HPDE6-E6E7 (cell line): ENCODE results near the gene SALL4.
"Not testable (repeated sequence)": the region's sequence is repeated elsewhere in the genome, so short reads cannot be mapped to it uniquely, and the experiment has no call there.

Source experiments
- DNase-seq: peaks from one replicate; pipeline ENCODE4 v3.0.0; 2011; ENCODE audit warnings: missing footprints; ENCODE audit errors: extremely low spot score

Gene SALL4

DNA sequence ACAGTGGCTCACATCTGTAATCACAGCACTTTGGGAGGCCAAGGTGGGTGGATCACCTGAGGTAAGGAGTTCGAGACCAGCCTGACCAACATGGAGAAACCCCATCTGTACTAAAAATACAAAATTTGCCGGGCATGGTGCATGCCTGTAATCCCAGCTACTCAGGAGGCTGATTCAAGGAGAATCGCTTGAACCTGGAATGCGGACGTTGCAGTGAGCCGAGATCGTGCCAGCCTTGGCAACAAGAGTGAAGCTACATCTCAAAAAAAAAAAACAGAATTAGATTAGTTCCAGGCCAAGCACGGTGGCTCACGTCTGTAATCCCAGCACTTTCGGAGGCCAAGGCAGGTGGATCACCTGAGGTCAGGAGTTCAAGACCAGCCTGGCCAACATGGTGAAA lies 36.9 kb downstream of the SALL4 start:
- DNase-seq, result not testable (repeated sequence)

DNA sequence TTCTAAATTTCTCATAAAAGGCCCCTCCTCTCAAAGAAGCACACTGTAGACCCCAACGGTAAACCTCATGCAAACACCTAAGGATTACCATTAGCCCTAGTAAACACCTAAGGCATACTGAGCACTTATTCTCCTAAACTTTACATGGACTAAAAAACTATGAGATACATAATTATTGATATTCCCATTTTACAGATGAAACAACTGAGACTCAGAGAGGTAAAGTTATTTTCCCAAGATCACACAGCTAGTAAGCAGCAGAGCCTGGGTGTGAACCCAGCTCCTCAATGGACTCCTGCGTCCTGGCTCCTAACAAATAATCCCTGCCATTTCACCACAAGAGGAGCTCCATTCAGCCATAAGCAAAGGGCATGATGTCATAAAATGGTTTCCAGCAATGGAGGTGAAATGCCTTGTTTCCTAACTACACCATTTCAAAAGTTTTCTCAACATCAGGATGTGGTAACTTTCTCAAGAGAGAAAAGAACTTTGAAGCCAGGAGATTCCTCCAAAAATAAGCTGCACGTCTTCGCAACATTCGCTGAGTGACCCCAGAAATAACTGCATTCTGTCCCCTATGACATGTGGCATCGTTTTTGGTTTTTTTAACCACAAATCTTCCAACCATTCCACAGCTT lies 38.2 kb downstream of the SALL4 start:
- DNase-seq, result no peak

DNA sequence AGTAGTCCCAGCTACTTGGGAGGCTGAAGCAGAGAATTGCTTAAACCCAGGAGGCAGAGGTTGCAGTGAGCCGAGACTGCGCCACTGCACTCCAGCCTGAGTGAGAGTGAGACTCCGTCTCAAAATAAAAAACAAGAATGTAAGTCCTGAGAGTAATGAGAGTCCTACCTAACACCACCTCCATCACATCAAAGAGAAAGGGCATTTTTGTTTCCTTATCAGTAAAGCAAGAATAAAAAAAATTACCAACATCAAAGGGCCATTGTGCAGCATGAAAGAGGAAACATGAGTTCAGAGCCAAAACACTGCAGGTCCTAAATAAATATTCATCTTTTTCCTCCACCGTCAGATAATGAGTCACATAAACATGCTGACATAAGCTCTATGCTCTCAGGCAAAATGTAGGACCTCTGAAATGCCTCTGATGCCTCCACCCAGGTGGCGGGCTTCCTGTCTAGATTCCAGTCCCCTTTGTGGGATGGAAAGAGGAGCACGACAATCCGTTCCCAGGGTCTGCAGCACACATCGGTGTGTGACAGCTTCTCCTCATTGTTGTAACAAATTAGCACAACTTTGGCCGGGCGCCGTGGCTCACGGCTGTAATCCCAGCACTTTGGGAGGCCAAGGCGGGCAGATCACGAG lies 41.3 kb downstream of the SALL4 start:
- DNase-seq, result no peak

DNA sequence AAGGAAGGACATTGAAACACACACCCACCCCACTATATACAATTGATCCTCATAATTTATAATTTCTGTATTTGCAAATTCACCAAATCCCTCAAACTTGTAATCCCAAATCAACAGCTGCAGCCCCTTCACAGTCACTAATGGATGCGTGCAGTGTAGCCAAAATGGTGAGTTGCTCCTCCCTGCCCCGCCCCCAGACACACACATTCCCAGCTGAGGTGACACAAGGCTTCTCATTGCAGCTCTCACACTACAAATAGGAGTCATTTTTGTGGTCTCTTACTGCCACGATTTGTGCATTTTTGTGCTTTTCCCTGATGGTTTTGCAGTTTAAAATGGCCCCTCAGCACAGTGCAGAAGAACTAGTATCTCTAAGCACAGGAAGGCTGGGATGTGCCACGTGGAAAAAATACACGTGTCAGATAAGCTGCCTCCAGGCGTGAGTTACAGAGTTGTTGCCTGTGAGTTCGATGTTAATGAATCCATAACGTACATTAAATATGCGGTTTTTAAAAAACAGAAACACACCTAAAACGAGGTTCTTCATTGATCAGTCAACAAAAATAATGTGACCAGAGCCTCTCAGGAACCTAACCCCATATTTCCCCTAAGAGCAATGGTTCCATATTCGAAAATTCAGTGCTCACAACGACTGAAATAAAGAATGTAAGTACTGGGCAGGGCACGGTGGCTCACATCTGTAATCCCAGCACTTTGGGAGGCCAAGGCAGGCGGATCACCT lies 42.4 kb downstream of the SALL4 start:
- no peak for DNase-seq

DNA sequence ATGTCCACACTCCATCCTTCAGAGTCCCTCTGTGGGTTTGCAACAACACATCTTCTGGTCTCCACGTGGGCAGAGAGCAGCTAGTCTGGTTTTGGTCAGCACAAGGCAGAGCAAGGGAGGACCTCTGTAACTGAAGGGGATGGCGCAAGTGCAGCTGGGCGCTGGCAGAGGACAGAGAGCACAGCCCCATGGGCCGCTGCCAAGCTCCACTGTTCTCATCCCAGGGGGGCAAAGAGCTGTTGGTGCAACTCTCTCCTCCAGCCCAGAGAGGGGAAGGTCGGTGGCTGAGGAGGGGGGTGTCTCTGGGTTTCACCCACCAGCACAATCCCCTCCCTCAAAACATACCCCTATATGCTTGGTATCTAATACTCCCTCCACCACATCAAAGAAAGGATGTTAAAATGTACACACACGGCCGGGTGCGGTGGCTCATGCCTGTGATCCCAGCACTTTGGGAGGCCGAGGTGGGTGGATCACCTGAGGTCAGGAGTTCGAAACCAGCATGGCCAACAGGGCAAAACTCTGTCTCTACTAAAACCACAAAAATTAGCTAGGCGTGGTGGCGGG lies 43.3 kb downstream of the SALL4 start:
- DNase-seq, result no peak

DNA sequence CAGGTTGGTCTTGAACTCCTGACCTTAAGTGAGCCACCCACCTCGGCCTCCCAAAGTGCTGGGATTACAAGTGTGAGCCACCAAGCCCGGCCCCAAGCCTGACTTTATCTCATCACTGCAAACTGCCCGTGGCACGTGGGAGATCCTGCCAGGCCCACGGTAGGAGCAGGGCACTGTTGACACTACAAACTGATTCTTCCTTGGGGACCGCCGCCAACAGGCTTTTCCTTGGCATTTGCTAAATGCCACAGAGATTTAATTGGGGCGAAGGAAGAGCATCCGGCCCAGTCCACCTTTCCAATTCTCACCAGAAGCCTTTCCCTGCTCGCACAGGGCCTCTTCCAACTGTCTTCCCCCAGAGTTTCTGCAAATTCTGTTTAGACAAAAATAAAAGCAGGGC lies 45.1 kb downstream of the SALL4 start:
- DNase-seq, result no peak

DNA sequence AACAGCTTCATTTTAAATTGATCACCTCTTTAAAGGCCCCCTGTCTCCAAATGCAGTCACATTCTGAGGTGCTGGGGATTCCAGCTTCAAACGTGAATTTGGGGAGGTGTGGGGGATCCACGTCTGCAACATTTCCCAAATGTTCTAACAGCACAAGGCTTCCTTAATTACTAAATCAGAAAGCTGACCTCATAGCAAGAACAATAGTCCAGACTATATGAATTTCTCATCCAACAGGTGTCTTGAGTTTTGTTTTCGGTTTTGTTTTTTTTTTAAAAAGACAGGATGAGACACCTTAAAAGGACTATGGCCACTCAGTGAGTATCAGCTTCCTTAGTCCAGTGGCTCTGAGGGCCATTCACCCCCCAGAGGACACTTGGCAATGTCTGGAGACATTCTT lies 45.7 kb downstream of the SALL4 start:
- DNase-seq, result no peak

DNA sequence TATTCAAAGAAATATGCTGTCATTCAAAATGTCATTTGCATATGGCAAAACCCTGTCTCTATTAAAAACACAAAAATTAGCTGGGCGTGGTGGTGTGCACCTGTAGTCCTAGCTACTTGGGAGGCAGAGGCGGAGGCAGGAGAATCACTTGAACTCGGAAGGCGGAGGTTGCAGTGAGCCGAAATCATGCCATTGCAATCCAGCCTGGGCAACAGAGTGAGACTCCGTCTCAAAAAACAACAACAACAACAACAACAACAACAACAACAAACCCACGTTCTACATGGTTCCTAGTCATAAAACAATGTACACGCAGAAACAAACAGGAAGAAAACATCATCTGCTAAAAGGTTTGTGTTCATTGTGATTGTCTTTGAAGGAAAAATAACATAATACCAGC lies 49.1 kb downstream of the SALL4 start:
- not testable (repeated sequence) for DNase-seq

DNA sequence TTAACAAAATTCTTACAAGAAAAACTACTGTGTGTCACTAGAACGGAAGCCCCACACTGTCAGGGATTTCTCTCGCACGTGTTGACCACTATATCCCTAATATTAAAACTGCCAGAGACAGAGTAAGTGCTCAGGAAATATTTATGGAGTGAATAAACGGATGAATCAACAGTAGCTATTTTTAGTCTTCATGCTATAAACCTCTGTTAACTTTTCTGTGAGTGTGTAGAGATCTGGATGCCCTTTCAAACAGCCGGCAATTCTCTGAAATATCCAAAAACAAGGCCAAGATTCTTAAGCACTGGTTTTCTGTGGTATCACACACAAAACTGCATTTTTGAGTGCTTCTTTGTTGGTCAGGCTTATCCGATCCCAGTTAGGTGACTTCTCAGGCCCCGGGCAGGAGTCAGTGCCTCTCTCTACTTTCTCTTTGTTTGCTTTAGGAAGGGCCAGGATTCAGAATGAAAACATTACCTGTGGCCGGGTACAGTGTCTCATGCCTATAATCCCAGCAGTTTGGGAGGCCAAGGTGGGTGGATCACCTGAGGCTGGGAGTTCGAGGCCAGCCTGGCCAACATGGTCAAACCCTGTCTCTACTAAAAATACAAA lies 49.9 kb downstream of the SALL4 start:
- no peak for DNase-seq

DNA sequence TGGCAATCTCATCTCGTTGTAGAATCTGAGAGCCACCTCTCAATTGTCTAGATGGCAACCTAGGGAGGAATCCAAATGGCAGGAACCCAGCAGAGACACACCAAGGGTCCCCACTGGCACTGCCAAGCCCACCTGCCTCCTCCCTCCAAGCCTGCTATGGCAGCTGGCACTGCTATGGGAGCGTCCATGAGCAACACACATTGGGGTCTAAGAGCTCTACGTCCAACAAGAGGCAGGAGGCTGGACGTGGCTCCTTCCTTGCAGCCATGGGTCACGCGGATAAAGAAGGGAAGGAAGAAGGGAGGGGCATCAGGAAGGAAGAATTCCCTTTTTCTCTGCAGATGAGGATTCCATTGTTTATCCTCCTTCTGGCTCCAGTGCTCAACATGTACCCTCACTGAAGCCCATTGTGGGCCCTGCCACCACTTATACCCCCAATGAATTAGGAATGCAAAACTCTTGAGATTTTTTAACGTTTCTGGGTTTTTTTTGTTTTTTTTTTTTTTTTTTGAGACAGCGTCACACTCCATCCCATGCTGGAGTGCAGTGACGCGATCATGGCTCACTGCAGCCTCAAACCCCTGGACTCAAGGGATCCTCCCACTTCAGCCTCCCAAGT lies 51.4 kb downstream of the SALL4 start:
- DNase-seq, result no peak

DNA sequence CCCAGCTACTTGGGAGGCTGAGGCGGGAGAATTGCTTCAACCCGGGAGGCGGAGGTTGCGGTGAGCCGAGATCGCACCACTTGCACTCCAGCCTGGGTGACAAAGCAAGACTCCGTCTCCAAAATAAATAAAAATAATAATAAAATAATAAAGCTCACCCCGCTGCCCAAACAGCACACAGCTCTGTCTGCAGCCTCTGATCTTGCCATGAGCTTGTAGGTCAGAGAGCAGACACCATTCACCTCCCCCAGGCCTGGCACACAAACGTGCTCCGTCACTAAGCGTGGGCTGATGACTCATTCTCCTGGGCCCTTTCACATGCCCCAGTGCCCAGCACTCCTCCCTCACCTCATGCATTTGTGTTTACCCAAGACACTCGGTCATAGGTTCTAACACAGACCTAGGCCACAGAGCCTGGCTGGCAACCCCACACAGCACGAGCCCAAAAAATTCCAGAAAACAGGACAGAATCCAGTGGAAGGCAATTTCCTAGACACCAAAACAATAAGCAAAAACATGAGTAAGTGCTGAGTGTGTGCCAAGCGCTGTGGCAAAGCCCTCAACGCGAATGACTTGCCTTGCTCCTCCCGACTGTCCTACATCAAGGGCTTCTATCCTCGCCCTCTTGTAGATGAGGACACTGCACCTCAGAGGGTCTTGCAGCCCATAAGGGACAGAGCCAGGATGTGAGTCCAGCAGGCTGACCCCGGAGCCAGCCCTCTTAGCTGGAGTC lies 52.1 kb downstream of the SALL4 start:
- DNase-seq, result peak; percentile 99

DNA sequence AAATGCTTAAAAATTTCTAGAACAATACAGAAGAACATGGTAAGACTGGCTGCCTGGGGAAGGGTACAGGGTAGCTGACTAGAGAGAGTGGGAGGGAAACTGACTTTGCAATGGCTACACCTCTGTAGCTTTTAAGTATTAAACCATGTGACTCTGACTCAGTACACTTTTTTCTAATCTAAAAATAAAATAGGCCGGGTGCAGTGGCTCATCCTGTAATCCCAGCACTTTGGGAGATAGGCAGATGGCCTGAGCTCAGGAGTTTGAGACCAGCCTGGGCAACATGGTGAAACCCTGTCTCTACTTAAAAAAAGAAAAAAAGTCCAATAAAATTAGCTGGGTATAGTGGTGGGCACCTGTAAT lies 52.7 kb downstream of the SALL4 start:
- no peak for DNase-seq

DNA sequence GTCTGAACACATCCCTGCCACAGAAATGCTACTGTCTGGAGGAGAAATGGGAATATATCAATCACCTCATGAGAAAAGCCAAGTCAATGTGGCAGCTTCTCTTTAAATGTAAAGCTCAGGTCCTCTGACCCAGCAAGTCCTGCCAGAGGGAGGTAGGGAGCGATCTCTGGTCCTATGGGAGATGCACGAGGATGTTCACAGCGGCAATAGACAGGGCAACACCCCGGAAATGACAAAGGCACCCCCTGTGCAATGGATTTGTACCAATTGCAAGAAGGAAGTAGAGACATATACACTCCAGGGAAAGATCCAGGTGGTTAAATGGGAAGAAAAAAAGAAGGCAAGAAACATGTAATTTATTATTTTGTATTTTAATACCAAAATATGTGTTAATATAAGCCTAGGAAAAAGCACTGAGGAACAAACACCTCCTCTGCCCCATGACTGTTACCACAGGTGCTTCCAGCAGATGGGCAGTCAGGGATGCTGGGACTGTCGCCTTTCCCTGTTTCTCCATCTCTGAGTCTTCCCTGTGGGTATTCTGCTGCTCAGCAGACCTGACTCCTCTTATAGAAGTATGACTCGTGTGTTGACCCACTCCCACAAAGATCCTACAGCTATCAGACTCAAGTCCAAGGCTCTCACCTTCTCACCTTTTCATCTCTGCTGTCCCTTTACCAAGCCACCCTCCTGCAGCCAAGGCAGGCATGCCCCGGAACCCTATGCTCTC lies 55.0 kb downstream of the SALL4 start:
- no peak for DNase-seq

DNA sequence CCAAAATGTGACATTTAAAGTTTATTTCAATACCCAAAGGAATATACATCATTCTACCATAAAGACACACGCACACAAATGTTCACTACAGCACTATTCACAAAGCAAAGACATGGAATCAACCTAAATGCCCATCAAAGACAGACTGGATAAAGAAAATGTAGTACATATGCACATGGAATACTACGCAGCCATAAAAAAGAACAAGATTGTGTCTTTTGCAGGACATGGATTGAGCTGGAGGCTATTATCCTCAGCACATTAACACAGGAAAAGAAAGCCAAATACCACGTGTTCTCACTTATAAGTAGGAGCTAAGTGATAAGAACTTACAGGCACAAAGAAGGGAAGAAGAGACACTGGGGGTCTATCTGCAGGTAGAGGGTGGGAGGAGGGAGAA lies 56.5 kb downstream of the SALL4 start:
- no peak for DNase-seq

DNA sequence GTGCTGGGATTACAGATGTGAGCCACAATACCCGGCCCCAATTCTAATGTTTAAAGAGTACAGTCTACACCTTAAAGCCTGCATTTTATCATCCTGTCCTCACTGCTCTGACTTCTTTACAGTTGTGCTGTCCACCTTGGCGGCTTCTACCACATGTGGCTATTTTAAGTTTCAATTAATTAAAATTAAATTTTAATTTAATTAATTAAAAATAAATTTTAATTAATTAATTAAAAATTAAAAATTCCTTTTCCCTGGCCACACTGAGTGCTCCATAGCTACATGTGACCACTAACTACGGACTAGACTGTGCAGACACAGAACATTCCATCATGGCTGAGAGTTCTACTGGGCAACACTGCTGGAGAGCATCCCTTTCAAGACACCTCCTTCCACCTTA lies 61.5 kb downstream of the SALL4 start:
- no peak for DNase-seq

DNA sequence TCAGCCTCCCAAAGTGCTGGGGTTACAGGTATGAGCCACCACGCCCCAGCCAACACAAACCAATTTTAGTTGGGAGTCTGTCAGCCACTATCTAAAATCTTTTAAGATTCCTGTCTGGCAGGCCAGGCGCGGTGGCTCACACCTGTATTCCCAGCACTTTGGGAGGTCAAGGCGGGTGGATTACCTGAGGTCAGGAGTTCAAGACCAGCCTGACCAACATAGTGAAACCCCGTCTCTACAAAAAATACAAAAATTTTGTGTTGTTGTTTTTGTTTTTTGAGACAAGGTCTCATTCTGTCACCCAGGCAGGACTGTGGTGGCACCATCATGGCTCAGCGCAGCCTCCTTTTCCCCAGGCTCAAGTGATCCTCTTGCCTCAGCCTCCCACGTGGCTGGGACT lies 62.0 kb downstream of the SALL4 start:
- not testable (repeated sequence) for DNase-seq

DNA sequence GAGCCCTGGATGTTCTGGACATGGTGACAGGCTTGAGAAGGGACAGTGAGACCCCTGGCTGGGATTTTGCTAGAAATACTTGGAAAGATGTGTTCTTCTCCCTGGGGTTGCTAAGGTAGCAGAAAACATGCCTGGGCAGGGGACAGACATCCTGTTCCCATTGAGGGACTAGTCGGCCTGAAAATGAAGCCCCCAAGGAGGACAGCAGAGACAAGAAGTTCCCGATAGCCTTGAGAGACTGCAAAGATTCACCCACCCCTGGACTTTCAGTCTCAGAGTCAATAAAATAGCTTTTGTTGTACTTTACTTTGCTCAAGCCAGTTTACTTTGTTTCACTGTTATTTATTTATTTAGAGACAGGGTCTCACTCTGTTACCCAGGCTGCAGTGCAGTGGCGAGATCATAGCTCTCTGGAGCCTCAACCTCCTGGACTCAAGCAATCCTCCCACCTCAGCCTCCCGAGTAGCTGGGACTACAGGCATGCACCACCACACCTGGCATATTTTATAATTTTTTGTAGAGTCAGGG lies 62.5 kb downstream of the SALL4 start:
- no peak for DNase-seq

DNA sequence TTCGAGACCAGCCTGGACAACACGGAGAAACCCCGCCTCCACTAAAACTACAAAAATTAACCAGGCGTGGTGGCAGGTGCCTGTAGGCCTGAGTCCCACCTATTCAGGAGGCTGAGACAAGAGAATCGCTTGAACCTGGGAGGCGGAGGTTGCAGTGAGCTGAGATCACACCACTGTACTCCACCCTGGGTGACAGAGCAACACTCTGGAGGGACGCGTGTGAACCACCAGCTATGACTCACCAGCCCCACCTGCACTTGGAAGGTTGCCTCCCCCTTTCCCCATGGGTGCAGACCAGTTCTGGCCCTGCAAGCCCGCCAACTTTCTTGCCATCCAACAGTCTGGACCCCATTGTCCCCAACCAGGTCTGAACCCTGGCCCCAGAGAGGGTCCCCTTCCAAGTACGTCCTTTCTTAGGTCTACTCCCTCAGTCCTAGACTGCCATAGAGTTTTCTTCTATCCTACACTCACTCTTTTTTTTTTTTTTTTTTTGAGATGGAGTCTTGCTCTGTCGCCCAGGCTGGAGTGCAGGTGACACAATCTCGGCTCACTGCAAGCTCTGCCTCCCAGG lies 63.4 kb downstream of the SALL4 start:
- DNase-seq, result no peak

DNA sequence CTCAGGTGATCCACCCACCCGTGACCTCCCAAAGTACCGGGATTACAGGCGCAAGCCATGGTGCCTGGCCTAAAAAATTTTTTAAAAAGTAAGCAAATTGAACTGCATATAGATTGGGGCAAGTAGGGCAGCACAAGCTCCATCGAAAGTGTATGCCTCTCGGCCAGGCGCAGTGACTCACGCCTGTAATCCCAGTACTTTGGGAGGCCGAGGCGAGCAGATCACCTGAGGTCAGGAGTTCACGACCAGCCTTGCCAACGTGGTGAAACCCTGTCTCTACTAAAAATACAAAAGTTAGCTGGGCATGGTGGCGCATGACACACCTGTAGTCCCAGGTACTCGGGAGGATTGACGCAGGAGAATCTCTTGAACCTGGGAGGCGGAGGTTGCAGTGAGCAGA lies 64.1 kb downstream of the SALL4 start:
- not testable (repeated sequence) for DNase-seq

DNA sequence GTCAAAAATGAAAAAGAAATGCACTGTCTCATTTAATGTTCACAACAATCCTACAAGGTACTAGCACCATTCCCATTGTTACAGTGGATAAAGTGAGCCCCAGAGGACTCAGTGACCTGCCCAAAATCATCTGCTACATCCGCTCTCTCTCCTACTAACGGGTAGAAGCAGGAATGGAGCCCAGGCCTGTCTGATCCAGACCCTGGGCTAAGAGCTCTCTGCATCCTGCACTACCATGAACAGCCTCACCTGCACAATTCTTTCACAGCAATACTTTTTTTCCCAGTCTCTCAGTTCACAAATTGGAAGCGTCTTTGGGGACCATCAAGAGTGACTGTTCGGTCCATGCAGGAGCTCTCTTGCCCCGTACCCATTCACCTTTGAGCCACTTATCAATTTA lies 65.4 kb downstream of the SALL4 start:
- DNase-seq, result no peak
